MM.1S (cell line): ENCODE measurements around the gene EEF2K.

Source experiments
- DNase-seq: peaks from one replicate; pipeline ENCODE4 v3.0.0-alpha.2; 2015
- H2AFZ ChIP-seq: fragments of 300-600 bp; sonication (generic); 2 replicates; pipeline ENCODE4 v1.6.0; 2016; ENCODE audit warnings: antibody characterized with exemption, low read length
- H3F3A ChIP-seq: fragments of 300-600 bp; sonication (generic); 2 replicates; pipeline ENCODE4 v1.6.1; 2016; ENCODE audit warnings: mild to moderate bottlenecking, antibody characterized with exemption, low read length, moderate library complexity, mixed read lengths; ENCODE audit not compliant: insufficient read depth
- H3K27ac ChIP-seq: fragments of 300-600 bp; sonication (generic); 2 replicates; pipeline ENCODE4 v1.5.1; 2016; ENCODE audit warnings: mild to moderate bottlenecking, low read length
- H3K27me3 ChIP-seq: fragments of 300-600 bp; sonication (generic); replicated peaks from 2 replicates; pipeline ENCODE4 v1.6.0; 2016; ENCODE audit warnings: low read length; ENCODE audit not compliant: insufficient read depth
- H3K36me3 ChIP-seq: fragments of 300-600 bp; sonication (generic); replicated peaks from 2 replicates; pipeline ENCODE4 v1.6.1; 2016; ENCODE audit warnings: mild to moderate bottlenecking, low read length, mixed read lengths; ENCODE audit not compliant: insufficient read depth
- H3K4me1 ChIP-seq: fragments of 300-600 bp; sonication (generic); 2 replicates; pipeline ENCODE4 v1.6.1; 2016; ENCODE audit warnings: low read length, mixed read lengths
- H3K4me2 ChIP-seq: fragments of 300-600 bp; sonication (generic); 2 replicates; pipeline ENCODE4 v1.6.0; 2016; ENCODE audit warnings: low read depth, low read length
- H3K4me3 ChIP-seq: fragments of 300-600 bp; sonication (generic); 2 replicates; pipeline ENCODE4 v1.5.1; 2016; ENCODE audit warnings: low read length, mixed read lengths
- H3K79me2 ChIP-seq: fragments of 300-600 bp; sonication (generic); 2 replicates; pipeline ENCODE4 v1.6.1; 2016; ENCODE audit warnings: mixed run types, low read length, mixed read lengths
- H3K9ac ChIP-seq: fragments of 300-600 bp; sonication (generic); 2 replicates; pipeline ENCODE4 v1.6.1; 2016; ENCODE audit warnings: low read length, mixed read lengths
- H3K9me2 ChIP-seq: fragments of 300-600 bp; sonication (generic); replicated peaks from 2 replicates; pipeline ENCODE4 v1.6.1; 2016; ENCODE audit warnings: mild to moderate bottlenecking, low read length, mixed read lengths; ENCODE audit not compliant: insufficient read depth
- H3K9me3 ChIP-seq: fragments of 300-600 bp; sonication (generic); replicated peaks from 2 replicates; pipeline ENCODE4 v1.6.1; 2016; ENCODE audit warnings: mild to moderate bottlenecking, low read length, mixed read lengths; ENCODE audit not compliant: insufficient read depth
- H4K20me1 ChIP-seq: fragments of 300-600 bp; sonication (generic); 2 replicates; pipeline ENCODE4 v1.6.1; 2016; ENCODE audit warnings: mild to moderate bottlenecking, low read length, moderate library complexity, mixed read lengths; ENCODE audit not compliant: insufficient read depth
- EZH2 ChIP-seq: fragments of 300-600 bp; sonication (generic); optimal IDR thresholded peaks from 2 replicates; pipeline ENCODE3; 2017; ENCODE audit warnings: low read depth, mild to moderate bottlenecking, antibody characterized with exemption, low read length, mixed read lengths
- EZH2phosphoT487 ChIP-seq: fragments of 300-600 bp; sonication (generic); IDR thresholded peaks from 2 replicates; pipeline ENCODE4 v1.6.1; 2018; ENCODE audit warnings: antibody characterized with exemption, low read length
- TF ChIP-seq, protein P1 (sequence below): fragments of 300-600 bp; sonication (generic); IDR thresholded peaks from 2 replicates; pipeline ENCODE4 v1.5.1; 2016; ENCODE audit warnings: antibody characterized with exemption, low read length, mixed read lengths

The EEF2K gene

DNA sequence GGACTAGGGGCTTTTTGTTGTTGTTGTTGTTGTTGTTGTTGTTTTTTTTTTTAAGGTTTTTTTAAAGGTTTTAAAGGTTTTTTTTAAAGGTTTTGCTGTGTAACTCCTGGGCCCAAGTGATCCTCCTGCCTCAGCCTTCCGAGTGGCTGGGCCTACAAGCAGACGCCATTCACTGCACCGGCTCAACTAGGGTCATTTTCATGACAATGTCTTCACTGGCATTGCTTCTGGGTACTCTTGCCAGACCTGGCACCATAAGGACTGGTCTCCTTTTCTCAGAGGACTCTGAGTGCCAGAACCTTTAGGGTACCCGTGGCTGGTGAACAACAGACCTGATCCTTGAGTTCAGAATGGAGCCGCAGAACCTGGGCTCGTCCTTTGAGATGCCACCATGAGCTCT lies 111.5 kb downstream of the EEF2K start:
- 0 out of 2 replicates have a peak, but pooled peaks cover 3% of the 10 kb centered on the region for H3K36me3 ChIP-seq
- H2AFZ ChIP-seq, result no peak overlapping the region
- TF ChIP-seq EZH2 (no peak), EZH2phosphoT487 (no peak)
- TF ChIP-seq, protein P1, sequence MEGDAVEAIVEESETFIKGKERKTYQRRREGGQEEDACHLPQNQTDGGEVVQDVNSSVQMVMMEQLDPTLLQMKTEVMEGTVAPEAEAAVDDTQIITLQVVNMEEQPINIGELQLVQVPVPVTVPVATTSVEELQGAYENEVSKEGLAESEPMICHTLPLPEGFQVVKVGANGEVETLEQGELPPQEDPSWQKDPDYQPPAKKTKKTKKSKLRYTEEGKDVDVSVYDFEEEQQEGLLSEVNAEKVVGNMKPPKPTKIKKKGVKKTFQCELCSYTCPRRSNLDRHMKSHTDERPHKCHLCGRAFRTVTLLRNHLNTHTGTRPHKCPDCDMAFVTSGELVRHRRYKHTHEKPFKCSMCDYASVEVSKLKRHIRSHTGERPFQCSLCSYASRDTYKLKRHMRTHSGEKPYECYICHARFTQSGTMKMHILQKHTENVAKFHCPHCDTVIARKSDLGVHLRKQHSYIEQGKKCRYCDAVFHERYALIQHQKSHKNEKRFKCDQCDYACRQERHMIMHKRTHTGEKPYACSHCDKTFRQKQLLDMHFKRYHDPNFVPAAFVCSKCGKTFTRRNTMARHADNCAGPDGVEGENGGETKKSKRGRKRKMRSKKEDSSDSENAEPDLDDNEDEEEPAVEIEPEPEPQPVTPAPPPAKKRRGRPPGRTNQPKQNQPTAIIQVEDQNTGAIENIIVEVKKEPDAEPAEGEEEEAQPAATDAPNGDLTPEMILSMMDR, result no peak
- no peak overlapping the region for H3K4me2 ChIP-seq
- no peaks in the 10 kb centered on the region for H3K9me3 ChIP-seq
- H3K9ac ChIP-seq, result no peak overlapping the region
- no peaks in the 10 kb centered on the region for H3K9me2 ChIP-seq
- no peaks in the 10 kb centered on the region for H3K4me1 ChIP-seq
- H4K20me1 ChIP-seq, result no peaks in the 10 kb centered on the region
- H3F3A ChIP-seq, result no peaks in the 10 kb centered on the region
- no peaks in the 10 kb centered on the region for H3K27me3 ChIP-seq
- no peak overlapping the region for H3K4me3 ChIP-seq
- H3K27ac ChIP-seq, result no peak overlapping the region
- DNase-seq, result no peak
- H3K79me2 ChIP-seq, result peaks cover 17% of the 10 kb centered on the region

DNA sequence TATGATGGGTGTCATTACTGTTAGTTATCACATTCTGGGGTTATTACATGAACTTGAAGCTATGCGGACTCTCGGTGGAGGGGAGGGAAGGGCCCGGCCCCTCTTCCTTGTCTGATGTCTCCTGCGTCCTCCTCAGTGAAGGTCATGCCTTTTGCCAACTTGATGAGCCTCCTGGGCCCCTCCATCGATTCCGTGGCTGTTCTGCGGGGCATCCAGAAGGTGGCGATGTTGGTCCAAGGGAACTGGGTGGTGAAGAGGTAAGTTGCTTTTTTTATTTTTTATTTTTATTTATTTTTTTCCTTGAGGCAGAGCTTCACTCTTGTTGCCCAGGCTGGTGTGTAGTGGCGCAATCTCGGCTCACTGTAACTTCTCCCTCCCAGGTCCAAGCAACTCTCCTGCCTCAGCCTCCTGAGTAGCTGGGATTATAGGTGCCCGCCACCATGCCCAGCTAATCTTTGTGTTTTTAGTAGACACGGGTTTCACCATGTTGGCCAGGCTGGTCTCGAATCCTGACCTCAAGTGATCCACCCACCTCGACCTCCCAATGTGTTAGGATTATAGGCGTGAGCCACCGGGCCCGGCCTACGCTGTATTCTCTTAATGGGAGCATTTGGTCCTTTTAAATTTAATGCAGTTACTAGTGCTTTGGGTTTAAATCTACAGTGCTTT lies 112.7 kb downstream of the EEF2K start:
- H3K27me3 ChIP-seq, result no peaks in the 10 kb centered on the region
- no peak overlapping the region for H3K27ac ChIP-seq
- H3K9me2 ChIP-seq, result no peaks in the 10 kb centered on the region
- H3K4me3 ChIP-seq, result no peak overlapping the region
- no peak overlapping the region for H2AFZ ChIP-seq
- TF ChIP-seq, protein P1, result peak; percentile 57
- TF ChIP-seq EZH2phosphoT487, result no peak
- H3K9ac ChIP-seq, result no peak overlapping the region
- no peaks in the 10 kb centered on the region; the same call in 1 of the 2 replicates for H3K36me3 ChIP-seq
- no peaks in the 10 kb centered on the region for H3K9me3 ChIP-seq
- no peaks in the 10 kb centered on the region for H3F3A ChIP-seq
- H3K4me1 ChIP-seq, result no peaks in the 10 kb centered on the region
- peaks cover 17% of the 10 kb centered on the region for H3K79me2 ChIP-seq
- no peaks in the 10 kb centered on the region for H4K20me1 ChIP-seq
- H3K4me2 ChIP-seq, result no peak overlapping the region
- no peak for DNase-seq

DNA sequence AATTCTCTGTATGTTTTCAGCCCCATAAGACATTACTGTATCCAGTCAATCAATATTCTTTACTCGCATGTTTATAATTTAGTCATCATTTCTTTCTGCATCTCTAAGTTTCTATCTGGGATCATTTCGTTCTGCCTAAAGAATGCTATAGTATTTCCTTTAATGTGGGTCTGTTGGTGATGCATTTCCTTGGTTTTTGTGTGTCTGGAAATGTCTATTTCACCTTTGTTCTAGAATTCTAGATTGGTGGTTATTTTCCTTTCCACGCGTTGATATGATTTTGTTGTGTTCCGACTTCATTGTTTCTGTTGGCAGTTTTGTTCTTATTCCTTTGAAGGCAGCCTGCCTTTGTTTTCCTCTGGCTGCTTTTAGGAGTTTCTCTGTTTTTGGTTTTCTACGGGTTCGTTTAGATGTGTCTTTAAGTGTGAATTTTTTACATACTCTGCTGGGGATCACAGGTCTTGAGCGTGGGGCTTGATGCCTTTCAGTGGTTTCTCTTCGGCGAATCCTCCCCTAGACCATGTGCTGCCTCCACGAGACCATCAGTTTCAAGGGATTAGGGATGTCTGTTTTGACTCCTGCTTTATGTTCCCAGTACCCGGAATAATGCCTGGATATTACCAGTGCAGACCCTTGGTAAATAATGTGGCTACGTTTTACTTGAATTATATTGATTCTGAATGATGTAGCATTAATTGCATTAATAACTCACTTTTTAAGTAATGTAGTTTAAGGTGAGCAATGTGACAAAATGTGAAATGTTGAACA lies 114.7 kb downstream of the EEF2K start:
- no peaks in the 10 kb centered on the region; the same call in 1 of the 2 replicates for H3K36me3 ChIP-seq
- H3K4me2 ChIP-seq, result no peak overlapping the region

More for the DNA sequence above, 114.7 kb downstream of the EEF2K start:
- H3K79me2 ChIP-seq, result peaks cover 17% of the 10 kb centered on the region
- no peaks in the 10 kb centered on the region for H3K9me3 ChIP-seq
- H3K27ac ChIP-seq, result no peak overlapping the region
- TF ChIP-seq EZH2, result no peak
- TF ChIP-seq, protein P1, result no peak
- H3K27me3 ChIP-seq, result no peaks in the 10 kb centered on the region
- H3F3A ChIP-seq, result no peaks in the 10 kb centered on the region
- H3K9me2 ChIP-seq, result no peaks in the 10 kb centered on the region
- H4K20me1 ChIP-seq, result no peaks in the 10 kb centered on the region
- H3K9ac ChIP-seq, result no peak overlapping the region
- no peak overlapping the region for H2AFZ ChIP-seq
- DNase-seq, result no peak
- no peak overlapping the region for H3K4me3 ChIP-seq
- H3K4me1 ChIP-seq, result no peaks in the 10 kb centered on the region
